AG08396 (cell line): ENCODE measurements around the gene SETD2.
"Not testable (repeated sequence)": the region's sequence is repeated elsewhere in the genome, so short reads cannot be mapped to it uniquely, and the experiment has no call there.

Source experiments
- DNase-seq: peaks from one replicate; pipeline ENCODE4 v3.0.0; 2012; ENCODE audit warnings: low spot score, mixed read lengths

SETD2 gene

GRCh38 chr3:47164007-47164881, at the start of gene SETD2:
Gene SETD2 (minus strand): TSS chr3:47164113. CDS start chr3:47163924, 189 bp downstream.
- peak; percentile 95 for DNase-seq

DNA sequence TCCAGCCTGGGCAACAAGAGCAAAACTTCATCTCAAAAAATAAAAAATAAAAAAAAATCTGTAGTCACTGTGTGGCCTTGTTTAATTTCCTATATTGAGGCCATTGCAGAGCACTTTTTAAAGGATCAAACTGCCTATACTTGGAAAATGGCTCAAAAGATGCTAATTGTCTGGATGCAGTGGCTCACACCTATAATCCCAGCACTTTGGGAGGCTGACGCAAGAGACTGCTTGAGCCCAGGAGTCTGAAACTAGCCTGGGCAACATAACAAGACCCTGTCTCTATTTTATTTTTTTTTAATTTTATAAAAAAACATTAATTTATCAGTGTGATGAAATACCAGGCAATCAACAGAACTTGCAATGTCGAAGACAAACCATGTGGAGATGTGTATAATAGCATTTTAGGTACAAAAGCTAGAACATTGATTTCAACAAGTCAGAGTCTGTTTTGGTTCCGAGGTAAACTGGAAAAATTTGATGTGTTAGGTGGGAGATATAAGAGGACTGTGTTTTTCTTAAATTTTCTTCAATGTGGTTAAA, 47.0 kb upstream of the SETD2 start:
- DNase-seq, result no peak

GRCh38 chr3:47206022-47206421, 42.1 kb upstream of the SETD2 start:
- DNase-seq, result not testable (repeated sequence)

GRCh38 chr3:47204875-47205274, 41.0 kb upstream of the SETD2 start:
- no peak for DNase-seq

GRCh38 chr3:47202542-47202941, 38.6 kb upstream of the SETD2 start:
- DNase-seq, result no peak

GRCh38 chr3:47197287-47197686, 33.4 kb upstream of the SETD2 start:
- no peak for DNase-seq

GRCh38 chr3:47194994-47195393, 31.1 kb upstream of the SETD2 start:
- no peak for DNase-seq

DNA sequence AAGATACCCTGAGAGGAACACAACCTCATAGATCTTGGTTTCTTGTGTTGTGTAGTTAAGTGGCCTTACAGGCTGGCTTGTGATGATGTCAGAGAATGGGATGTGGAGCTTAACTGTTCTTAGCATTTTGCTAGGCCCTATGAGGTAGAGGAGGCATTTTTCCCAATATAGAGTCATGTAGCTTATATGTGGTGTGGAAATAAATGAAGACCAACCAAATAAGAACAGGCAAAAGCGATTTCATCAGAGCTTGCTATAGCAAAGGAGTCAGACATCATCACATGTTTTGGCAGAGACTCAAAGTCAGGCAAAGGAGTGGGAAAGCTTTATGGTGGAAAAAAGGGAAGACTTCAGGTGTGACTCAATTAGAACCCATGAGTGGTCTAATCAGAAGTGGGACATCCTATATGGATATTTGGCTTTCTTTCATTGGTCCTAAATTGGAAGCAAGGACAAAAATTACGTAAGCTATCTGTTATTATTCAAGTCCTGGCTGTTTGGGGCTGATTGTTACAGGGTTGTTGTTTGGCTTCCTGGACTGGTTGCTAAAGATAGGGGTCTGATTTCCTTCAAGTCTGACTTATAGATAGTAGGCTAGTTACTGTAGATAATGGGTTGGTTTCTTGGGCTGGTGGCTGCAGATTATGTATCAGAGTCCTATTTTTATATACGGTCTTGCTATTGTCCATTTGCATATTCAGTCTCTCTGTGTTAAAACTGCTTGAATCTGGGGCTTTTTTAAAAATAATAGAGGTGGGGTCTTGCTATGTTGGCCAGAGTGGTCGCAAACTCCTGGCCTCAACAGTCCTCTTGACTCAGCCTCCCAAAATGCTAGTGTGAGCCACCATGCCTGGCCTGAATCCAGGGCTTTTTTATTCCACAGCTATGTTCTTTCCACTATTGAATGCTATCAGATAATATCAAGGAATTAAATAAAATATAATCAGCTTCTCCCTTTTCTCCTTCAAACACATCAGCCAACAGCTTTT, 30.3 kb upstream of the SETD2 start:
- no peak for DNase-seq

- DNase-seq, result no peak
These were observed 22.4 kb upstream of the SETD2 start for GRCh38 chr3:47186285-47186684.

DNA sequence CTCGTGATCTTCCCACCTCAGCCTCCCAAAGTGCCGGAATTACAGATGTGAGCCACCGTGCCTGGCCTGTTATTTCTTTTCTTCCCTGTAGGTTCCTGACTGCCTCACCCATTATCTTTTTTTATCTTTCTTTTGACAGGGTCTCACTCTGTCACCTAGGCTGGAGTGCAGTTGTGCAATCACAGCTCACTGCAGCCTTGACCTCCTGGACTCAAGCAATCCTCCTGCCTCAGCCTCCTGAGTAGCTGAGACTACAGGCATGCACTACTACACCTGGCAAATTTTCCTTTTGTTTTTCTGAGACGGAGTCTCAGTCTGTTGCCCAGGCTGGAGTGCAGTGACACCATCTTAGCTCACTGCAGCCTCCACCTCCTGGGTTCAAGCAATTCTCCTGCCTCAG, 17.8 kb upstream of the SETD2 start:
- DNase-seq, result not testable (repeated sequence)

DNA sequence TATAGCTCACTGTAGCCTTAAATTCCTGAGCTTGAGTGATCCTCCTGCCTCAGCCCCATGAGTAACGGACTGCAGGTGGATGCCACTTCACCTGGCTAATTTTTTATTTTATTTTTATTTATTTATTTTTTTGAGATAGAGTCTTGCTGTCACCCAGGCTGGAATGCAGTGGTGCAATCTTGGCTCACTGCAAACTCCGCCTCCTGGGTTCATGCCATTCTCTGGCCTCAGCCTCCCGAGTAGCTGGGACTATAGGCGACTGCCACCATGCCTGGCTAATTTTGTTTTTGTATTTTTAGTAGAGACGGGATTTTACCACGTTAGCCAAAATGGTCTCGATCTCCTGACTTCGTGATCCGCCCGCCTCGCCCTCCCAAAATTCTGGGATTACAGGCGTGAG, 16.1 kb upstream of the SETD2 start:
- not testable (repeated sequence) for DNase-seq

DNA sequence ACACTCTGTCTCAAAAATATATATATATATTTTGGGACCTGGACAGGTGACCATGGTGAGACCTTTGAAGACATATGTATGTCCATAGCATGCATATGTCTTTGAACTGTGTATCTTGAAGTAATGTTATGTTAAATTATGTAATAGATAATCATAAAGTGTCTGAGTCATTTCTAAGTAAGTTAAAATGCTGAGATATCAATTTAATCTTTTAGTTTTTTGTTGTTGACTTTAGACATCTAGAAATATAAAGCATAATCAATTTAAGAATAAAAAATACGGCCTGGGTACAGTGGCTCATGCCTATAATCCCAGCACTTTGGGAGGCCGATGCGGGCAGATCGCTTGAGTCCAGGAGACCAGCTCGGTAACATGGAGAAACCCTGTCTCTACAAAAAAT, 12.7 kb upstream of the SETD2 start:
- no peak for DNase-seq

DNA sequence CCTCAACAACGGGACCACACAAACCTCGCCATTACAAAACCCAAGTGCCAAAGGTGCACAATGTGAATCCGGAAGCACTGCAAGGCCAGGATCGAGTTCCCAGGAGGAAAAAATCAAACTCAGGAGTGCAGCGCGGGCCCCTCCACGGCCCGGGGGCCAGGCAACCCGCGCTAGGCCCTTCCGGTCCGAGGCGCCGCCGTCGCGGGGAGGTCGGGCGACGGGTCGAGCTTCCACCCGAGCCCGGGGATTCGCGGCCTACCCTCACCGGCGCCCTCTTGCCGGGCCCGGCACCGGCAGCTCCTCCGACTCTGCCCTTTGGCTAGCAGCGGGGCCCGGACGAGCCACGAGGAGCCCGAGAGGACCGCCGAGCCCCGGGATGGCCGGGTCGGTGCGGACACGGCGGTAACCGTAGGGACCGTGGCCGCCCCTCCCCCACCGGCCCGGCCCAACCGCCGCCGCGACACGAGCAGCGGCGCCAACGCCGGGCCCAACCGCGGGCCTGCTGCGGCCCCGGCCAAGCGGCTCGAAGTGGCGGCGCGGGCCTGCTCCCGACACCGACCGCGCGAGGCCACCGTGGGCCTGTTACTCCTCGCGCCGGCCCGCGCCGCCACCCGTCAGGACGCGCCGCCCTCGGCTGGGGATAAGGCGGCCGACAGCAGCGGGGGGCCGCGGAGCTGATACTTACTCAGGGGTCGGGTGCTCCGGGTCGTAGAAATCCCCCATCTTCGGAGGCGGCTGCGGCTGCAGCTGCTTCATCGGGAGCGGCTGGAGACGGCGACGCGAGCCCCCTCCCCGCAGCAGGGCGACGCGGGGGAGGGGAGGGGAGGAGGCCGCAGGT, 525 bp downstream of the SETD2 start:
- DNase-seq, result peak; percentile 65

DNA sequence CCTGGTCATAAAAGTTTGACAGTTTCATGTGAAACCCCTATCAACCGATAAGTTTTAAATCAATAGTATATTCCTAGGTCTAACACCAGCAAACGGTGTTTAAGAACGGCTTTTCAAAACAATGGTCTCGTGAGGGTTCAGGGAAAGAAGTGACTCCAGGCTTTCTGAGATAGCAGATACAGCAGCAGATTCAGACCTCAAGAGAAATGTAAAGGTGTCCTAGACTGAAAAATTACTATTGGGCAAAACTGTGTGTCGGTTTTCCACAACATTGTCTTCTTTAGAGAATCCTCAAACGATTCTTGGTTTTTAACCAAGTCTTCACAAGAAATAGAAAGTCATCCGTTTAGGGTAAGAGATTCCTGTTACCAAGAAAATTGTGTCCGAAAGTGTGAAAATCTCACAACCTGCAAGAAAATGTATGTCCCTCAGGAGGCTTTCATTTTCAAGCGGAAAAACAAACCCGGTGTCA, 1.2 kb downstream of the SETD2 start:
- DNase-seq, result peak; percentile 30

GRCh38 chr3:47161983-47162696, 1.8 kb downstream of the SETD2 start:
- no peak for DNase-seq

DNA sequence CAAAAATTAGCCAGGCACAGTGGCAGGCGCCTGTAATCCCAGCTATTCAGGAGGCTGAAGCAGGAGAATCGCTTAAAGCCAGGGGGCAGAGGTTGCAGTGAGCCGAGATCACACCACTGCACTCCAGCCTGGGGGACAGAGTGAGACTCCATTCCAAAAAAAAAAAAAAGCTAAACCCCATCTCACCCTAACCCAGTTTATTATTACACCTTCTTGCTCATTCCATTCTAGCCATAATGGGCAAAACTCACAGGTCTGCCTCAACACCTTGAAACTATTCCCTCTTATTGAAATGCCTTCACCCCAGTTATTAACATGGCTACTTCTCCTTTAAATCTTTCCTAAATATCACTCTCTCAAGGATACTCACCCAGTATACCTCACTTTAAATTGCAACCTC, 4.1 kb downstream of the SETD2 start:
- DNase-seq, result no peak

- DNase-seq, result no peak
These were observed 5.7 kb downstream of the SETD2 start for GRCh38 chr3:47158208-47158607.

GRCh38 chr3:47156396-47156795, 7.5 kb downstream of the SETD2 start:
- no peak for DNase-seq

- no peak for DNase-seq
These were observed 11.3 kb downstream of the SETD2 start for GRCh38 chr3:47152578-47152977.

DNA sequence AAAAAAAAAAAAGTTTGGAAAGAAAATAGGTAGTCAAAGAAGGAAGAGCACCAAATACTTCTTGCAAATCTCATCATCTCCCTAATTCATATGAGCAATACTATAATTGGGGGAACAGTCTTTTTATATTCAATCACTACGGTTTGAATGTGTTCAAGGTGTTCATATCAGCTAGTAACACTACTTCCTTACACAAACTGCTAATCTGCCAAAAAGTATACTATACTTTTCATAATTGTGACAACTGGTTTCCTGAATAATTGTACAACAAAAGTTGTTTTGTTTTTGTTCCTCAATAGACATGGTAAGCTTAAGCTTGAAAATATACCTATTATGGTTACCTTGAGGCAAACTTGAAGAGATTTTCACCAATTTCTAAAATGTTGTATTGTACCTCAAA, 12.1 kb downstream of the SETD2 start:
- DNase-seq, result no peak
